Keratinocyte (primary cell): ENCODE results near the gene TP53BP1. TPM values are rescaled to one million over a fixed set of nuclear protein-coding genes. Genes with fewer than 3 reads are reported as not detected.

Experiments
- DNase-seq: peaks from one replicate; pipeline ENCODE4 v3.0.0-alpha.2; 2011; ENCODE audit warnings: low read depth, missing footprints, low spot score
- FAIRE-seq: peaks from 2 replicates; lab custom pipeline; 2011; peaks lifted over from hg19 to GRCh38; lab: Jason Lieb, UNC
- H2AFZ ChIP-seq: 2 replicates; pipeline ENCODE4 v1.6.0; 2012; ENCODE audit warnings: low read length, control low read depth, inconsistent platforms; ENCODE audit not compliant: control insufficient read depth
- H3K27ac ChIP-seq: 2 replicates; pipeline ENCODE4 v1.5.1; 2011; ENCODE audit warnings: low read length; ENCODE audit not compliant: control insufficient read depth, insufficient read depth
- H3K27me3 ChIP-seq: 3 replicates; pipeline ENCODE4 v1.6.0; 2011; ENCODE audit warnings: low read length; ENCODE audit not compliant: control insufficient read depth, insufficient read depth; ENCODE audit errors: extremely low read depth
- H3K36me3 ChIP-seq, 2 experiments: 2 replicates in 1 of 2; 3 replicates in 1 of 2; pipeline ENCODE4 v1.5.1; 2011; ENCODE audit warnings: low read length in 2 of 2, mild to moderate bottlenecking in 1 of 2; ENCODE audit not compliant: control insufficient read depth in 2 of 2, insufficient read depth in 2 of 2; ENCODE audit errors: extremely low read depth in 1 of 2
- H3K4me1 ChIP-seq: 3 replicates; pipeline ENCODE4 v1.5.1; 2011; ENCODE audit warnings: low read length; ENCODE audit not compliant: control insufficient read depth, insufficient read depth; ENCODE audit errors: extremely low read depth
- H3K4me2 ChIP-seq: 3 replicates; pipeline ENCODE4 v1.6.0; 2011; ENCODE audit warnings: low read depth, low read length; ENCODE audit not compliant: control insufficient read depth, insufficient read depth; ENCODE audit errors: extremely low read depth
- H3K4me3 ChIP-seq, 3 experiments: fragments of 200-600 bp in 1 of 3; sonication (generic) in 1 of 3; 2 replicates in 2 of 3; 3 replicates in 1 of 3; pipeline ENCODE4 v1.5.1; 2011 to 2016; ENCODE audit warnings: low read length in 3 of 3, mild to moderate bottlenecking in 3 of 3, control low read depth in 2 of 3, inconsistent platforms in 1 of 3, low read depth in 1 of 3, mixed read lengths in 1 of 3, mixed run types in 1 of 3, moderate library complexity in 1 of 3; ENCODE audit not compliant: control insufficient read depth in 2 of 3, insufficient read depth in 2 of 3; ENCODE audit errors: extremely low read depth in 1 of 3
- H3K79me2 ChIP-seq: 2 replicates; pipeline ENCODE4 v1.6.0; 2012; ENCODE audit warnings: low read length; ENCODE audit not compliant: control insufficient read depth, insufficient read depth
- H3K9ac ChIP-seq: 3 replicates; pipeline ENCODE4 v1.6.0; 2011; ENCODE audit warnings: low read length; ENCODE audit not compliant: control insufficient read depth, insufficient read depth; ENCODE audit errors: extremely low read depth
- H3K9me1 ChIP-seq: 3 replicates; pipeline ENCODE4 v1.6.0; 2011; ENCODE audit warnings: low read length; ENCODE audit not compliant: control insufficient read depth, insufficient read depth; ENCODE audit errors: extremely low read depth
- H3K9me3 ChIP-seq: 2 replicates; pipeline ENCODE4 v1.5.1; 2012; ENCODE audit warnings: low read depth, low read length; ENCODE audit not compliant: control insufficient read depth
- H4K20me1 ChIP-seq: 3 replicates; pipeline ENCODE4 v1.6.0; 2011; ENCODE audit warnings: low read length; ENCODE audit not compliant: control insufficient read depth, insufficient read depth; ENCODE audit errors: extremely low read depth
- EZH2 ChIP-seq: IDR thresholded peaks from one replicate; pipeline ENCODE4 v1.6.1; 2012; ENCODE audit warnings: inconsistent platforms, mild to moderate bottlenecking, low read length, moderate library complexity
- dilution Hi-C: fragments of 300-500 bp; cut with MboI; formaldehyde crosslinking; loops from one replicate; pipeline ENCODE4 v1.7.0; 2020; ENCODE audit warnings: low sequenced_read_pairs; ENCODE audit not compliant: extremely low pct_ligation_motif_present
- polyA plus RNA-seq, 5 experiments: library from polyadenylated mRNA; depleted of rRNA in 3 of 5; stranded (reverse) in 3 of 5; stranded (forward) in 1 of 5; unstranded in 1 of 5; fragments of >200 nt; gene quantifications; 1 replicate in 1 of 5; 2 replicates in 3 of 5; 3 replicates in 1 of 5; pipeline versions ENCODE4 v1.2.1 to v1.2.3, GENCODE V29; 2011 to 2012; ENCODE audit warnings: missing spikeins in 2 of 5, low read depth in 1 of 5, low replicate concordance in 1 of 5
- TF ChIP-seq, protein P1 (sequence below), 3 experiments: IDR thresholded peaks in 1 of 3; conservative IDR thresholded peaks in 1 of 3; optimal IDR thresholded peaks in 1 of 3; 2 replicates in 2 of 3; 3 replicates in 1 of 3; pipeline versions ENCODE3 to v1.5.1; 2011; ENCODE audit warnings: low read length in 3 of 3, mild to moderate bottlenecking in 3 of 3, moderate library complexity in 2 of 3, control low read depth in 1 of 3, inconsistent platforms in 1 of 3; ENCODE audit not compliant: insufficient read depth in 2 of 3; ENCODE audit errors: extremely low read depth in 1 of 3

TP53BP1 gene
- polyA plus RNA-seq, 1 donor (not counting 4 experiments of a cell fraction or from before 2014, with no cell fraction given): 30.7 TPM

GRCh38 chr15:43463998-43464397 is 29.0 kb downstream of the TP53BP1 start:
- no peak overlapping the region for H3K9ac ChIP-seq
- no peaks in the 10 kb centered on the region for H3K27me3 ChIP-seq
- dilution Hi-C loops: no loop called here
- H4K20me1 ChIP-seq: no peaks in the 10 kb centered on the region
- H2AFZ ChIP-seq: no peak overlapping the region
- H3K4me3 ChIP-seq: no peak overlapping the region
- H3K36me3 ChIP-seq: peaks cover 2 to 6% of the 10 kb centered on the region in 2 experiments
- no peak for FAIRE-seq
- no peaks in the 10 kb centered on the region for H3K9me1 ChIP-seq
- no peaks in the 10 kb centered on the region for H3K9me3 ChIP-seq
- no peak for DNase-seq
- H3K79me2 ChIP-seq: no peaks in the 10 kb centered on the region
- peaks cover 4% of the 10 kb centered on the region for H3K4me1 ChIP-seq
- no peak overlapping the region for H3K4me2 ChIP-seq
- no peak for TF ChIP-seq EZH2
- TF ChIP-seq, protein P1, sequence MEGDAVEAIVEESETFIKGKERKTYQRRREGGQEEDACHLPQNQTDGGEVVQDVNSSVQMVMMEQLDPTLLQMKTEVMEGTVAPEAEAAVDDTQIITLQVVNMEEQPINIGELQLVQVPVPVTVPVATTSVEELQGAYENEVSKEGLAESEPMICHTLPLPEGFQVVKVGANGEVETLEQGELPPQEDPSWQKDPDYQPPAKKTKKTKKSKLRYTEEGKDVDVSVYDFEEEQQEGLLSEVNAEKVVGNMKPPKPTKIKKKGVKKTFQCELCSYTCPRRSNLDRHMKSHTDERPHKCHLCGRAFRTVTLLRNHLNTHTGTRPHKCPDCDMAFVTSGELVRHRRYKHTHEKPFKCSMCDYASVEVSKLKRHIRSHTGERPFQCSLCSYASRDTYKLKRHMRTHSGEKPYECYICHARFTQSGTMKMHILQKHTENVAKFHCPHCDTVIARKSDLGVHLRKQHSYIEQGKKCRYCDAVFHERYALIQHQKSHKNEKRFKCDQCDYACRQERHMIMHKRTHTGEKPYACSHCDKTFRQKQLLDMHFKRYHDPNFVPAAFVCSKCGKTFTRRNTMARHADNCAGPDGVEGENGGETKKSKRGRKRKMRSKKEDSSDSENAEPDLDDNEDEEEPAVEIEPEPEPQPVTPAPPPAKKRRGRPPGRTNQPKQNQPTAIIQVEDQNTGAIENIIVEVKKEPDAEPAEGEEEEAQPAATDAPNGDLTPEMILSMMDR (optimal IDR thresholded peaks at IDR 0.05 in 1 of 3, IDR thresholded peaks at IDR 0.05 in 1 of 3, conservative IDR thresholded peaks at IDR 0.05 in 1 of 3; ENCODE audit: extremely low read depth in 1 of 3, insufficient read depth in 2 of 3, low read length in 3 of 3): no peak
- no peak overlapping the region for H3K27ac ChIP-seq

DNA sequence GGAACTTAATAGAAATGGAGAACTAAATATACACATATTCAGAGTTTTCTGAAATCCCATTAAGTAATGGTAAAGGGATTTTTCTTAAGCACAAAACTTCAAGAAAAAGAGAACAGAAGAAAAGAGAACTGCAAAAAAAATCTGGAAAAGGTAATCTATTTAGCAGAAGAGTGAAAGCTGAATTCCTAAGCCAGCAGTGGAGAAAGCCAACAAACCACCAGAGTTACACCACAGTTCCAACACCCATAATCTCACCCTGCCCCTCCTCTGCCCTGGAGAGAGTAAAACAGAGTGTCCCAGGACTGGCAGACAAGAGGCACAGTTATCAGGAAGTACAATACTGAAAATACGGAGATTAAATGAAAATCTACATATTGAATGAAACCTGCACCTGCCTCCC is 29.4 kb downstream of the TP53BP1 start:
- no peak for TF ChIP-seq EZH2
- TF ChIP-seq, protein P1 (optimal IDR thresholded peaks at IDR 0.05 in 1 of 3, IDR thresholded peaks at IDR 0.05 in 1 of 3, conservative IDR thresholded peaks at IDR 0.05 in 1 of 3; ENCODE audit: extremely low read depth in 1 of 3, insufficient read depth in 2 of 3, low read length in 3 of 3): no peak
- dilution Hi-C loops: no loop called here
- H4K20me1 ChIP-seq: no peaks in the 10 kb centered on the region

More for the DNA sequence above, 29.4 kb downstream of the TP53BP1 start:
- Histone ChIP-seq H3K4me2 (no peak overlapping the region), H2AFZ (no peak overlapping the region), H3K4me1 (peaks cover 4% of the 10 kb centered on the region), H3K36me3 (peaks cover 2 to 6% of the 10 kb centered on the region in 2 experiments), H3K9me3 (no peaks in the 10 kb centered on the region), H3K9ac (no peak overlapping the region), H3K27me3 (no peaks in the 10 kb centered on the region), H3K79me2 (no peaks in the 10 kb centered on the region), H3K4me3 (no peak overlapping the region), H3K9me1 (no peaks in the 10 kb centered on the region), H3K27ac (no peak overlapping the region)
- FAIRE-seq: no peak
- no peak for DNase-seq
